HepG2 (cell line): ENCODE results near the gene KCNJ6.

Experiments used
- CHD2 ChIP-seq: IDR thresholded peaks from 2 replicates; pipeline ENCODE4 v1.6.1; 2011; ENCODE audit warnings: low read depth, low read length, improper control_type of control experiment
- CTCF ChIP-seq: sonication (generic); formaldehyde crosslinking; IDR thresholded peaks from 2 replicates; pipeline ENCODE4 v1.5.0; 2020; ENCODE audit warnings: mild to moderate bottlenecking, missing genetic modification reagents, moderate library complexity
- FOXM1 ChIP-seq: sonication (generic); formaldehyde crosslinking; IDR thresholded peaks from 2 replicates; pipeline ENCODE4 v1.5.0; 2020; ENCODE audit warnings: missing genetic modification reagents
- GATAD2A ChIP-seq: IDR thresholded peaks from 2 replicates; pipeline ENCODE4 v1.6.1; 2016
- MED1 ChIP-seq: sonication (generic); formaldehyde crosslinking; IDR thresholded peaks from 2 replicates; pipeline ENCODE4 v1.4.0; 2020; ENCODE audit warnings: missing genetic modification reagents
- TCF7 ChIP-seq: sonication (generic); IDR thresholded peaks from 2 replicates; pipeline ENCODE4 v1.6.1; 2016; ENCODE audit warnings: antibody characterized with exemption, low read depth
- USF2 ChIP-seq, 2 experiments: sonication (generic) in 1 of 2; formaldehyde crosslinking in 1 of 2; IDR thresholded peaks; 2 replicates each; pipeline versions ENCODE4 v1.5.1 to v1.6.1; 2011 to 2020; ENCODE audit warnings: borderline replicate concordance in 1 of 2, low read depth in 1 of 2, low read length in 1 of 2, mild to moderate bottlenecking in 1 of 2, missing genetic modification reagents in 1 of 2, moderate library complexity in 1 of 2

GRCh38 chr21:37800057-37800455, 116.2 kb downstream of the KCNJ6 start:
- TF ChIP-seq CTCF (CRISPR knock-in tag), result no peak
- TF ChIP-seq USF2 (IDR thresholded peaks at IDR 0.05; ENCODE audit: low read depth, low read length), result no peak
- no peak for TF ChIP-seq USF2 (CRISPR knock-in tag; IDR thresholded peaks at IDR 0.05; ENCODE audit: borderline replicate concordance)
- no peak for TF ChIP-seq MED1 (CRISPR knock-in tag)
- no peak for TF ChIP-seq FOXM1 (CRISPR knock-in tag)
- no peak for TF ChIP-seq GATAD2A (CRISPR knock-in tag)
- TF ChIP-seq CHD2, result no peak
- TF ChIP-seq TCF7, result no peak
